DMS153 treated with DMSO at 0.1 percent for 48 hours (cell line): Measurements from ENCODE around the gene RNASE1.
"Not testable (repeated sequence)": the region's sequence is repeated elsewhere in the genome, so short reads cannot be mapped to it uniquely, and the experiment has no call there.

ENCODE experiments used
- DNase-seq: peaks from one replicate; lab custom pipeline; 2025; ENCODE audit not compliant: unreplicated experiment; lab: John Stamatoyannopoulos, UW

Gene RNASE1

DNA sequence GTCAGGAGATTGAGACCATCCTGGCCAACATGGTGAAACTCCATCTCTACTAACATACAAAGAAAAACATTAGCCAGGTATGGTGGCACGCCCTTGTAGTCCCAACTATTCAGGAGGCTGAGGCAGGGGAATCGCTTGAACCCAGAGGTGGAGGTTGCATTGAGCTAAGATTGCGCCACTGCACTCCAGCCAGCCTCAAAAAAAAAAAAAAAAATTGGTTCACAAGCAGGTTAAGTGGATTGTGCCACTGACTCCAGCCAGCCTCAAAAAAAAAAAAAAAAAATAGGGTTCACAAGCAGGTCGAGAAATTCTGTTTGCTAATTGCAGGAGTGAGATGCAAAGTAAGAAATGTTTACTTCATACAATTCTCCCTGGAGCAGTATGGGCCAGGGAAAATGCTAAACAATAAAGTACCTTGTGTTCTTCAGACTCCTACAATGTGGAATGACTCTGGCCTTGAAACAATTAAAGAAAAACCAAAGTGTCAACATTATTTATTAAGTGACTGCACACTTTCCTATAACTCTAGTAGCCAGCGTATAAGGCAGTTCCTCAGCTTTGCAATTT, 28.3 kb downstream of the RNASE1 start:
- DNase-seq: no peak

GRCh38 chr14:20772650-20773049, 30.0 kb downstream of the RNASE1 start:
- no peak for DNase-seq

DNA sequence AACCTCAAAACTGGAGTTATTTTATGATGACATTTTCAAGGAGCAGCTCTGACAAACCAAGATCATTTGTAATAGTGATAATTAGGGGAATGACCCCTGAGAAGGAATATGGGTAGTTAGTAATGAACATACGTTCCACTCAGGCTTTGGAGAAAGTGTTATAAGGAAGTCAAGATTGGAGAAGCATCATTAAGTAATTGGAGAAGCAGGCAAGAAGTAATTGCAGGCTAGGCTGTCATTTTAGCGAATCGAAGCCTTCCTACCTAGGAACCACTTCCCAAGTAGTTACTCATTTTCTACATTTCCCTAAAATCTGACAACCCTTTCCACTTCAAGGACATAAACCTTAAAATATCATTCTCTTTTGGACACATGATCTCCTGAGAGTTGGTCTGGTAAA, 33.2 kb downstream of the RNASE1 start:
- DNase-seq: no peak

DNA sequence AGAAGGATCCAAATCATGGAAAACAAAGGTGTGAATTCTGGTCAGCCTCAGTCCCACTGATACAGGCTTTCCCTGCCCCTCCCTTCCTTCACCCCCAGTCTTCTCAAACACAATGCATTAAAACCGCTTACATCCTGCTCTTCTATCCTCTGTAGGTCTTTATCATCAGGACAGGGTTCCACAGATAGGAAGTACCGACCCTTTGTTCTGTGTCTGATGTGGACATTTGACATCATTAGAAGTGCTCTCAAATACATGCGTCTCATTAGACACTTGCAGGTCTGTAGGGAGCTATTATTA, 34.1 kb downstream of the RNASE1 start:
- DNase-seq: no peak

DNA sequence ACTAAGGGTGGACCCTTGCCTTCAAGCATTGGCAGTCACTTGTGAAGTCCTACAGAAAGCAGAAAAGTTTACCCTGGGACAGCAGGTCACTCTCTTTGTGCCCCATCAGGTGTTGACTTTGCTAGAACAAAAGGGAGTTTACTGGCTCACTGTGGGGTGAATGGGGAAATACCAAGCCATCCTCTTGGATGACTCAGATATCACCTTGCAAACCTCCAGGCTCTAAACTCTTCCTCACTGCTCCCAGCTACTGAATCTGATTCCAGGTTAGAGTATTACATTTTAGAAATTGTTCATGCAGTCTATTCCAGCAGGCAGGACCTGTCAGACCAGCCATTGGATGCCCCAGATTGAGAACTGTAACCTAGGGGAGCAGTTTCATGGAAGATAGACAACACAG, 41.7 kb downstream of the RNASE1 start:
- DNase-seq: no peak

DNA sequence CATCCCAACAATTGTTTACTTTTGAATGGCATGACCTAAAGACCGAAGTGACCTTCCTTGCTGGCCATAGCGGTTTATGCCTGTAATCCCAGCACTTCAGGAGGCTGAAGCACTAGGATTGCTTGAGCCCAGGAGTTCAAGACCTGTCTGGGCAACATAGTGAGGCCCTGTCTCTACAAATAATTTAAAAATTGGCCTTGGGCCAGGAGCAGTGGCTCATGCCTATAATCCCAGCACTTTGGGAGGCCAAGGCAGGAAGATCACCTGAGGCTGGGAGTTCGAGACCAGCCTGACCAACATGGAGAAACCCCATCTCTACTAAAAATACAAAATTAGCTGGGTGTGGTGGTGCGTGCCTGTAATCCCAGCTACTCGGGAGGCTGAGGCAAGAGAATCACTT, 43.2 kb downstream of the RNASE1 start:
- not testable (repeated sequence) for DNase-seq

DNA sequence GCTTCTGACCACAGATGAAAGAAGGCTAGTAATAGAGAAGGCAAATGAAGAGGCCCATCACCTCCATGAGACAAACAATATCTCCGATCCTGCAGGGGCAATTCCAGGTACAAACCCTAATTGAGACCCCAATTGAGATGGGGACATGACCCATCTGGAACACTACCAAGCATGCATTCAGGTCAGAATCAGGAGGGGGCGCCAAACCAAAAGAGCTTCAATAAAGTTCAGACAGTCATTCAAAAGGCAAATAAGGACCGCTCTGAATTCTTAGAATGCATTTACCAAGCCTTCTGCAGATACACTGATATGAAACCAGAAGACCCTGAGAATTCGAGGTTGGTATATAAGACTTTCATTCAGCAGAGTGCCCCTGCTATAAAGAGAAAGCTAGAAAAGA, 44.7 kb downstream of the RNASE1 start:
- DNase-seq: no peak

DNA sequence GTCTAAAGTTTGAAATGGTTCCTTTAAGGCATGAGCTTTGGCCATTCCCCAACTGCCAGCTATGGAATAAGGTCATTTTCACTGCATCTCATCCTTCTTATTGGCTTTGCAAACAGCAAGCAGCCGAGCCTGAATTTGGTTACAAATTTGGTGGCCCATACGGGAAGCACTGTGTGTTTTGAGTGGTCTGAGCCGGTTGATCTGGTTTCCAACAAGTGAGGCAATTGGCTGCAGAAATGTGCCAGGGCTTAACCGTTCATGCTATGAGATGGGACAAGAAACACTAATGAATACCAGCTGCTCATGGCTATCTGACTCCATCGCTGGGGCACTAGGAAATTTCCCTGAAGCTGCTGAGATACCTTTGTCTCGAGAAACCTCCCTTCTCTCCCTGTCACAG, 47.6 kb downstream of the RNASE1 start:
- no peak for DNase-seq

GRCh38 chr14:20754308-20754707, 48.3 kb downstream of the RNASE1 start:
- DNase-seq: no peak

DNA sequence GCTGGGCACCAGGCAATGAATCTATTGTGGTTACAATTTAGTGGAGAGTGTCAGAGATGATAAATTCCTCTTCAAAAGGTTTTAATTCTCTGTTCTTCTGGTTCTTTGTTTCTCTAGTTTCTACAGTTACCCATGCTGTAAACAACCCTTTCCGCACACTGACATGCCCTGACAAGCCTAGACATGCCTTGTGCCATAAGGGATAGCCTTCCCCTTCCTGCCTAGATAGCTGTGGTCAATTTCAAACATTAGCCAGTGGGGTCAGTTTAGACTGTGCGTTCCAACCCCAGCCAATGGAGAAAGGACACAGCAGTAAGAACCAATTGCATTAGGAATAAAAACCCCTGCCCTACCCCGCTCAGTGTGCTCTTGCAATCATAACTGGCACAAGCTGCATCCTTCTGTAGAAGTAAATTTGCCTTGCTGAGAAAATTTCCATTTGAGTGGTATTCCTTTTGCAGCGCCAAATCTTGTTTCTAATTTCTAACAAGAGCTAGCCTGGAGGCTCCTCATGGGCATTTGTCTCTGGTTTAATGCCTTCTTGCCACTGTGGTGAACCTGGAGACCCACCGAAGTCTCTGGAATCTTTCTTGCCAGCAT, 50.6 kb downstream of the RNASE1 start:
- DNase-seq: no peak
